ENCODE measurements around the gene EEF2K. TPM values are rescaled to one million over a fixed set of nuclear protein-coding genes. Genes with fewer than 3 reads are reported as not detected.
"Not testable (repeated sequence)": the region's sequence is repeated elsewhere in the genome, so short reads cannot be mapped to it uniquely, and the experiment has no call there.

The EEF2K gene
- polyA plus RNA-seq, 3 donors from 2014 or later: 1.1 to 3.2 TPM; not detected in 1

GRCh38 chr16:22206842-22207714 is 1.0 kb downstream of the EEF2K start:
- Mint-ChIP-seq H3K4me1 (peaks cover 22 to 23% of the 10 kb centered on the region in 2 donors), H3K36me3 (no peaks in the 10 kb centered on the region), H3K4me3 (peak overlapping the region; percentile 85 to 99 (median 95)), H3K27me3 (ENCODE audit: low read depth in 3 of 3) (peaks cover 0 to 3% (median 1%) of the 10 kb centered on the region in 3 donors), H3K9me3 (no peaks in the 10 kb centered on the region), H3K27ac (peak overlapping the region; percentile 27 to 91 (median 80))
- DNase-seq: peak in 2 of 3 donors; percentile 33 to 36

DNA sequence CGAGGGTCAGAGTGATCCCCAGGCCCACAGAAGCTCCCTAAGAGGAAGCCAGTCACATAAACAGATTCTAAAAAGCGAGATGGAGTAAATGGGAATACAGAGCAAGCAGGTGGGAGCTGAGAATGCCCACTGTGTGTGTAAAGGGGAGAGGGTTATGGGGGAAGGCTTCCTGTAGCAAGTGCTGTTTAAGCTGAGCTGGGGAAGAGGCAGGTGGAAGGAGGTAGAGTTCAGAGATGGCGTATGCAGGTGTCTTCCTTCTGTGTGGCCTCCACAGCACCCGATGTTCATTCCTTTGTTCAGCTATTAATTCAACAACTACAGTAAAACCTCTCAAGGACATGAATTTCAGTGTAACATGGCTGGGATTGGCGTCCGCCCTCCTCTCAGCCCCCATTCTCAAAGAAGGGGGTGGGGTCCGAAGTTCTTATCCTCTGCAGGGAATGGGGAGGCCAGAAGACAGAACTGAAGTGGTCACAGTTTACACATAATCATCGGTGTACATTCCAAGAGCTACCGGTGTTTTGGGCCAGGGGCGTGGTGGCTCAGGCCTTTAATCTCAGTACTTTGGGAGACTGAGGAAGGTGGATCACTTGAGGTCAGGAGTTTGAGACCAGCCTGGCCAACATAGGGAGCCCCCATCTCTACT is 1.8 kb downstream of the EEF2K start:
- H3K4me3 Mint-ChIP-seq: peak overlapping the region; percentile 85 to 99 (median 95)
- H3K36me3 Mint-ChIP-seq: no peaks in the 10 kb centered on the region
- peaks cover 22 to 23% of the 10 kb centered on the region in 2 donors for H3K4me1 Mint-ChIP-seq

GRCh38 chr16:22210285-22210684 is 4.2 kb downstream of the EEF2K start:
- H3K9me3 Mint-ChIP-seq: no peaks in the 10 kb centered on the region
- DNase-seq: no peak
- H3K27ac Mint-ChIP-seq: no peak overlapping the region
- H3K4me1 Mint-ChIP-seq: peaks cover 21 to 27% of the 10 kb centered on the region in 2 donors
- H3K36me3 Mint-ChIP-seq: peaks cover 0 to 9% (median 5%) of the 10 kb centered on the region in 3 donors
- no peak overlapping the region for H3K4me3 Mint-ChIP-seq
- H3K27me3 Mint-ChIP-seq (ENCODE audit: low read depth in 3 of 3): peaks cover 0 to 5% (median 1%) of the 10 kb centered on the region in 3 donors

More for the DNA sequence above, 1.8 kb downstream of the EEF2K start:
- H3K27me3 Mint-ChIP-seq (ENCODE audit: low read depth in 3 of 3): peaks cover 0 to 3% (median 1%) of the 10 kb centered on the region in 3 donors
- H3K27ac Mint-ChIP-seq: peak overlapping the region in 5 of 6 donors; percentile 2 to 81 (median 68)
- no peaks in the 10 kb centered on the region for H3K9me3 Mint-ChIP-seq
- no peak for DNase-seq

GRCh38 chr16:22210854-22211253 is 4.8 kb downstream of the EEF2K start:
- Mint-ChIP-seq H3K4me3 (no peak overlapping the region), H3K4me1 (peaks cover 19 to 22% of the 10 kb centered on the region in 2 donors)

DNA sequence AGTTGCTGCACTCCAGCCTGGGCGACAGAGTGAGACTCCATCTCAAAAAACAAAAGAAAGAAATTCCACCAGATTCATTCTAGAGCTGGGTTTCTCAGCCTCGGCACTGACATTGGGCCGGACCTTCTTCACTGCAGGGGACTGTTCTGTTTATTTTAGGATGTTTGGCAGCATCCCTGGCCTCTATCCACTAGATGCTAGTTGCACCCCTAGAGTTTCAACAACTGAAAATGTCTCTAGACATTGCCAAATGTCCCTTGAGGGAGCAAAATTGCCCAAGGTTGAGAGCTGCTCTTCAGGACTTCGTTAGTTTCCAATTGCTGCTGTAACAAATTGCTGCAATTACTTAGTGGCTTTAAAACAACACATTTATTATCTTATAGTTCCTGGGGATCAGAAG is 7.2 kb downstream of the EEF2K start:
- peaks cover 0 to 3% (median 0%) of the 10 kb centered on the region in 3 donors for H3K27me3 Mint-ChIP-seq (ENCODE audit: low read depth in 3 of 3)
- no peak overlapping the region for H3K4me3 Mint-ChIP-seq
- no peaks in the 10 kb centered on the region for H3K9me3 Mint-ChIP-seq
- peaks cover 3 to 5% of the 10 kb centered on the region in 2 donors for H3K4me1 Mint-ChIP-seq
- peaks cover 0 to 9% (median 9%) of the 10 kb centered on the region in 3 donors for H3K36me3 Mint-ChIP-seq
- no peak overlapping the region for H3K27ac Mint-ChIP-seq
- DNase-seq: no peak

More at GRCh38 chr16:22210854-22211253, 4.8 kb downstream of the EEF2K start:
- Mint-ChIP-seq H3K9me3 (no peaks in the 10 kb centered on the region), H3K27ac (no peak overlapping the region), H3K27me3 (ENCODE audit: low read depth in 3 of 3) (peaks cover 0 to 5% (median 1%) of the 10 kb centered on the region in 3 donors), H3K36me3 (peaks cover 0 to 9% (median 5%) of the 10 kb centered on the region in 3 donors)
- no peak for DNase-seq

- H3K36me3 Mint-ChIP-seq: peaks cover 0 to 9% (median 9%) of the 10 kb centered on the region in 3 donors
- peaks cover 3 to 5% of the 10 kb centered on the region in 2 donors for H3K4me1 Mint-ChIP-seq
- H3K9me3 Mint-ChIP-seq: no peaks in the 10 kb centered on the region
- H3K27me3 Mint-ChIP-seq (ENCODE audit: low read depth in 3 of 3): peaks cover 0 to 2% (median 0%) of the 10 kb centered on the region in 3 donors
- no peak for DNase-seq
- H3K27ac Mint-ChIP-seq: peak overlapping the region in 1 of 6 donors; percentile 24
- no peak overlapping the region for H3K4me3 Mint-ChIP-seq
These were observed 7.7 kb downstream of the EEF2K start for GRCh38 chr16:22213801-22214200.

- DNase-seq: no peak
- H3K4me1 Mint-ChIP-seq: peaks cover 3 to 5% of the 10 kb centered on the region in 2 donors
- peaks cover 0 to 2% (median 0%) of the 10 kb centered on the region in 3 donors for H3K27me3 Mint-ChIP-seq (ENCODE audit: low read depth in 3 of 3)
- no peaks in the 10 kb centered on the region for H3K9me3 Mint-ChIP-seq
- H3K27ac Mint-ChIP-seq: no peak overlapping the region
- H3K36me3 Mint-ChIP-seq: peaks cover 0 to 9% (median 9%) of the 10 kb centered on the region in 3 donors
- no peak overlapping the region for H3K4me3 Mint-ChIP-seq
These were observed 8.3 kb downstream of the EEF2K start for GRCh38 chr16:22214402-22214801.

DNA sequence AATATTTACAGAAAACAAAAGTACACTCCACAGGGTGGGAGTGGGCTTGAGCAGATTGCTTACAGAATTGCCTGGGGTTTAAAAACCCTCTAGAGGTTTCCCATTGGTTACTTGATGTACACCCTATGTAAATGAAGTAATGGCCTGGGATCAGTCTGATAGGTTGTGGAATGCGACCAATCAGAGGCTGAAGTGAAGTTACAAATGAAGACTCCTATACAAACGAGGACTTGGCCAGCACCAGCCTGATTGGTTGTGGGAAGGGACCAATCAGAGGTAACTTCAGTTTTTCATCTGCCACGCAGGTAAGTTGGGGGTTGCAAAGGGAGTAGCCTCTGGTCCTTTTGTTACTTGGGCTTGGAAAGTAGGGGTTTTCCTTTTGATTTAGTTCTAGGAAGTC is 8.8 kb downstream of the EEF2K start:
- H3K4me1 Mint-ChIP-seq: peaks cover 3 to 5% of the 10 kb centered on the region in 2 donors
- H3K4me3 Mint-ChIP-seq: no peak overlapping the region
- no peak overlapping the region for H3K27ac Mint-ChIP-seq
- H3K27me3 Mint-ChIP-seq (ENCODE audit: low read depth in 3 of 3): peaks cover 0 to 2% (median 0%) of the 10 kb centered on the region in 3 donors
- H3K36me3 Mint-ChIP-seq: peaks cover 0 to 9% (median 9%) of the 10 kb centered on the region in 3 donors
- no peak for DNase-seq
- H3K9me3 Mint-ChIP-seq: no peaks in the 10 kb centered on the region

DNA sequence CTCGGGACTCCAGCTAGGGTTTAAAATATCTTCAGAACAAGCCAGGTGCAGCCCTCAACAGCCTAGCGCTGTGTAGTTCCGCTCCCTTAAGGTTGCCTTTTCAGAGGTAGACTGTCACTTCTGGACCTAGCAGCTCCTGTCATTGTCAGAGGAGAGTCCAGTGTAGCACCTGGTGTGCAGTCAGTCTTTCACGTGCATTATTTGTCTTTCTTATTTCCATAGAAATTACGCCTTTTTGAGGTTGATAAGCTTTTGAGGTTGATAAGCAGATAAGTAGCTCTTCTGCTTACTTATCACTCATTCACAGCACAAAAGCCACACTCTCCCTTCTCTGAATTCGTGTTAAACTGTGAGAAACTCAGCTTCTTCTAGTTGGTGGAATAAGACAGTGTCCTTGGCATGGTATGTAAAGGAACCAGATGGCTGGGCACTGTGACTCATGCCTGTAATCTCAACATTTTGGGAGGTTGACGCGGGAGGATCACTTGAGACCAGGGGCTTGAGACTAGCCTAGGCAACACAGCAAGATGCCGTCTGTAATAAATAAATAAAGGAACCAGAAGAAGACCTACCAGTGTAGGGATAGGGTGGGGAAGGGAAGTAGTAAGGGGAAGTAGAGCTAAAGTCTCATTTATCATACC is 10.2 kb downstream of the EEF2K start:
- H3K36me3 Mint-ChIP-seq: peaks cover 0 to 9% (median 9%) of the 10 kb centered on the region in 3 donors
- no peaks in the 10 kb centered on the region for H3K9me3 Mint-ChIP-seq
- DNase-seq: no peak
- H3K4me3 Mint-ChIP-seq: no peak overlapping the region
- H3K4me1 Mint-ChIP-seq: peaks cover 2 to 5% of the 10 kb centered on the region in 2 donors
- H3K27me3 Mint-ChIP-seq (ENCODE audit: low read depth in 3 of 3): peaks cover 0 to 2% (median 0%) of the 10 kb centered on the region in 3 donors
- H3K27ac Mint-ChIP-seq: peak overlapping the region in 2 of 6 donors; percentile 19 to 57

DNA sequence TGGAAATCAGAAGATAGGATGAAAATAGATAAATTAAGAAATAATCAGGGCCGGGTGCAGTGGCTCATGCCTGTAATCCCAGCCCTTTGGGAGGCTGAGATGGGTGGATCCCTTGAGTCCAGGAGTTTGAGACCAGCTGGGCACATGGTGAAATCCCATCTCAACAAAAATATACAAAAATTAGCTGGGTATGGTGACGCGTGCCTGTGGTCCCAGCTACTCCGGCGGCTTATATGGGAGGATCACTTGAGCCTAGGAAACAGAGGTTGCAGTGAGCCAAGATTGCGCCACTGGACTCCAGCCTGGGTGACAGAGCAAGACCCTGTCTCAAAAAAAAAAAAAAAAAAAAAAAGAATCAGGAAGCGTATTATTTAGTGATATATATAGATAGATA is 10.8 kb downstream of the EEF2K start:
- DNase-seq; H3K4me3 Mint-ChIP-seq; H3K9me3 Mint-ChIP-seq; H3K27ac Mint-ChIP-seq; H3K27me3 Mint-ChIP-seq (ENCODE audit: low read depth in 3 of 3); H3K36me3 Mint-ChIP-seq; H3K4me1 Mint-ChIP-seq: not testable (repeated sequence)

GRCh38 chr16:22217890-22218730 is 12.0 kb downstream of the EEF2K start:
- Mint-ChIP-seq H3K4me3 (no peak overlapping the region), H3K27ac (no peak overlapping the region), H3K4me1 (peaks cover 2 to 5% of the 10 kb centered on the region in 2 donors), H3K36me3 (peaks cover 0 to 9% (median 9%) of the 10 kb centered on the region in 3 donors), H3K9me3 (no peaks in the 10 kb centered on the region), H3K27me3 (ENCODE audit: low read depth in 3 of 3) (peaks cover 0 to 2% (median 0%) of the 10 kb centered on the region in 3 donors)
- DNase-seq: no peak

GRCh38 chr16:22219389-22220068 is 13.5 kb downstream of the EEF2K start:
- Mint-ChIP-seq H3K27ac (peak overlapping the region in 1 of 6 donors; percentile 52), H3K27me3 (ENCODE audit: low read depth in 3 of 3) (peaks cover 0 to 2% (median 0%) of the 10 kb centered on the region in 3 donors), H3K36me3 (peaks cover 0 to 4% (median 4%) of the 10 kb centered on the region in 3 donors), H3K4me3 (no peak overlapping the region), H3K9me3 (no peaks in the 10 kb centered on the region), H3K4me1 (peaks cover 0 to 2% of the 10 kb centered on the region in 2 donors)
- no peak for DNase-seq

All from immature natural killer cell (primary cell).